GM18511 (cell line): ENCODE data around the gene EEF1B2.
"Not testable (repeated sequence)": the region's sequence is repeated elsewhere in the genome, so short reads cannot be mapped to it uniquely, and the experiment has no call there.

Source experiments
- ATAC-seq: cut with Tn5 transposase; IDR thresholded peaks from one replicate; pipeline ENCODE4 v1.9.1; 2021; ENCODE audit warnings: mild to moderate bottlenecking, moderate library complexity; ENCODE audit not compliant: unreplicated experiment

Gene EEF1B2

DNA sequence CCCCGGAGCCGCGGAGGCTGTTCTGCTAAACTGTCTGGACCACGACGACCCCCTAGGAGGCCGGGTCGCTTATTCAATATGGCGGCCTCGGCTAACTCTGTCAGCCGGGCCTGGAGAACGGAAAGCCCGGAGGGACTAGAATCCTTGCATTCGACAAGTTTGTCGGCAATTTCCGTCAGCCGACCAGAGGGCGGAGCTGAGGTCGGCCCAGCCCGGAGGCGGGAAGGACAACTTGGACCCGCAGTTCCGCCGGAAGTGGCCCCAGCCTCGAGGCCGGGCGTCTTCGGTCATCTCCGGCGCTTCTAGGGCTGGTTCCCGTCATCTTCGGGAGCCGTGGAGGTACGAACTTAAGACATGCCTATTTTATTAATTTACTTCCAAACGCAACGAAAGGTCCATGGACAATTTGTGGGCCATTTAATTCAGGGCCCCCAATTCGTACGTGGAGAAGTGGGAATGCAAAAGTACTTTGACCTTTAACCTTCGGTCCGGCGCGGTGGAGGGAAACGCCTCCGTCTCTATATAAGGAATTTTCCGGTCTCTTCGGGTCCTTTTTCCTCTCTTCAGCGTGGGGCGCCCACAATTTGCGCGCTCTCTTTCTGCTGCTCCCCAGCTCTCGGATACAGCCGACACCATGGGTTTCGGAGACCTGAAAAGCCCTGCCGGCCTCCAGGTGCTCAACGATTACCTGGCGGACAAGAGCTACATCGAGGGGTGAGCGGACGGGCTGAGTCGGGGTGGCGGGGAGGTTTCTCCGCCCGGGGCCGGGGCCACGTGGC is at the start of gene EEF1B2, which contains the start of gene NDUFS1:
Gene EEF1B2, plus strand, starts transcription at position 550 of the 779 bp plus-strand sequence. Its CDS starts 85 bp downstream, at position 635.
Gene NDUFS1, minus strand, starts transcription at position 99 of the 779 bp plus-strand sequence. CDS start 5,766 bp downstream, outside the sequence.
- peak; percentile 92 for ATAC-seq

DNA sequence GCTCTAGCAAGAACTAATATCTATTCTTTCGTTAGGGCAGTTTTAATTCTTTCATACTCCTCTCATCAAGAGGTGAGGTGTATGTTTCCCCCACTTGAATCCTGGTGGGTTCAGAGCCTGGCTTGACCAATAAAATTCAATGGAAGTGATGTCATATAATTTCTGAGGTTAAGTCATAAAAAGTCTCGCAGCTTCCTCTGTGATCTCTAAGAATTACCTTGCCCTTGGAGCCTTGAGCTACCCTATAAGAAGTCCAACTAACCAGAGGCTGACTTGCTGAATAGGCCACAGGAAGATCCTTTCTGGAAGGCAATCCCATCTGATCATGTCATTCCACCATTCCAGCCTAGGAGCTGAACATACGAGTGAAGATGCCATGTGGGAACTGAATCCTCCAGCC is 47.6 kb upstream of the EEF1B2 start:
- ATAC-seq, result no peak

DNA sequence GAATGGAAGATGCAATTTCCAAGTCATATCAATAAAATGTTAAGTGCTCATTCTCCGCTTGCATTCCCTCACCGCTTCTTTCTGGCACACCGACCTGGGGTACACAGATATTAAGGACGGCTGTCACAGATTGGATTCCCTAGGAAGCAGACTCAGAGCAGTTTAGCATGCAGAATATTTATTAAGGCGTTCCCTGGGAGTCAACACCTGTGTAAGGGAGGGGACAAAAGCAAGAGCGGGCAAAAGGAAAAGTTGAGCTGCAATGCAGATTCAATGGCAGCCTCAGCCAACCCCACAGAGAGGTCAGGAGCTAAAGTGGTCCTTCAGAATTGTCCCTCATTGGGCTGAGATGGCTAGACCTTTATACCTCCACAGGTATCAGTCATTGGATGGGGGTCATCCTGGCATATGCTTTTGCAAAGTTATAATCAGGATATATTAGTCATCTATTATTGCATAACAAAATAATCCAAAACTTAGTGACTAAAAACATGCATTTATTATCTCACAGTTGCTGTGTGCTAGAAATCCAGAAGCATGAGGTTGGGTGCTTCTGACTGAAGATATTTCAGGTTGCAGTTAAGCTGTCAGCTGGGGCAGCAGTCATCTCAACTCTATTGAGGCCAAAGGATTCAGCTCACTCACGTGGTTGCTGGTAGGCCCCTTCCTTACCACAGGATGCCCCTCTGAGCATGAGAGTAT is 46.7 kb upstream of the EEF1B2 start:
- ATAC-seq, result no peak

DNA sequence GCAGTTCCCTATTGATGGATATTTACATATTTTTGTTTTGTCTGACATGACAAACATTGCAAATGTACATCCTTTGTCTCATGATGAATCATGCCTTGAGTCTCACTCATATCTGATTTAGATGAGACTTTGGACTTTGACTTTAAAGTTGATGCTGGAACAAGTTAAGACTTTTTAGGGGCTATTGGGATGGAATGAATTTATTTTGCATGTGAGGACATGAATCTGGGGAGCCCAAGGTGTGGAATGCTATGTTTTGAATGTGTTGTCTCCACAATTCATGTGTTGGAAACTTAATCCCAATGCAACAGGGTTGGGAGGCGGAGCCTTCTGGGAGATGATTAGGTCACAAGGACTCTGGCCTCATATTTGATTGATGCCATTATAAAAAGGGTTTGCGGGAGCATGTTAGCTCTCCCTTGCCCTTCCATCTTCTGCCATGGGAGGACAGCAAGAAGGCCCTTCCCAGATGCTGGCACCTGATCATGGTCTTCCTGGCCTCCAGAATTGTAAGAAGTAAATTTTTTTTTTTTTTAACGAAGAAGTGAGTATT is 44.6 kb upstream of the EEF1B2 start:
- ATAC-seq, result no peak

DNA sequence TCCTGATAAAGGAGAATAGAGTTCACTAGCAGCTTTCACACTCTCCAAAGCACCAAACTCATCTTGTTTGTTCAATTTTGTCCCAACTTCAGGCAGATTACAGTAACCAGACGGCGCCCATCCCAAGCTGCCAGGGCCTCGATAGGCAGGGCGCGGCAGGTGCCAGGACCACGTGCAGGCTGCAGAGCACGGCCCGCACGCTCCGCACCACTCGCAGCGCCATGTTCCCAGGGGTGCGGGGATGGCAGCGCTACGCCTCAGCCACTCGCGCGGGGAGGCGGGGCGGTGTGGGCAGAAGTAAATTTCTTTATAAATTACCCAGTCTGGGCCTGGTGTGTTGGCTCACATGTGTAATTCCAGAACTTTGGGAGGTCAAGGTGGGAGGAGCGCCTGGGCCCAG is 43.4 kb upstream of the EEF1B2 start:
- ATAC-seq, result no peak

DNA sequence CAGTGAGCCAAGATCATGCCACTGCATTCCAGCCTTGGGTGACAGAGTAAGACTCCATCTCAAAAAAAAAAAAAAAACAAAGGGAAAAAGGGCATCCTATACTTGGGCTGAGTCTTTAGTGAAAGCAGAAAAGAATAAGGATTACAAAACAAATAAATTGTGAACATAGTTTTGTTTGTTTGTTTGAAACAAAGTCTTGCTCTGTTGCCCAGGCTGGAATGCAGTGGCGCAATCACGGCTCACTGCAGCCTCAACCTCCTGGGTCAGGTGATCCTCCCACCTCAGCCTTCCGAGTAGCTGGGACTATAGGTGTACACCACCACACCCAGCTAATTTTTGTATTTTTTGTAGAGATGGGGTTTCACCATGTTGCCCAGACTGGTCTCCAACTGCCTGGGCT is 37.1 kb upstream of the EEF1B2 start:
- ATAC-seq, result not testable (repeated sequence)

DNA sequence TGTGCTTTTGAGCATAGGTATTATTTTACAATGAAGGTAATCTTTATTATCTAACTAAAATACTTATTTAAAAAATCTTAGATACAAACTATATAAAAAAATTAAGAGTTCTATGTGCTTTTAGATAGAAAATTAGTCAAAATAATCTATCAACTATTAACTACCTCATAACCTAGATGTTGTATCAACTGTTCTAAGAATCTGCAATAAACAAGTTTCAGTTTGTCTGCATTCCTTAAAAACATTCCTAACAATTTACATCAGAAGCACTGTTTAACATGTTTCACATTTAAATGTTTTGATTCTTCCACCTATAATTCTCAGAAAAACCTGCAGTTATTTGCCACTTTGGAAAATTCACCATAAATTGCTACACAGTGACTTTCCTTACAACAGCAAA is 33.8 kb upstream of the EEF1B2 start:
- ATAC-seq, result no peak

DNA sequence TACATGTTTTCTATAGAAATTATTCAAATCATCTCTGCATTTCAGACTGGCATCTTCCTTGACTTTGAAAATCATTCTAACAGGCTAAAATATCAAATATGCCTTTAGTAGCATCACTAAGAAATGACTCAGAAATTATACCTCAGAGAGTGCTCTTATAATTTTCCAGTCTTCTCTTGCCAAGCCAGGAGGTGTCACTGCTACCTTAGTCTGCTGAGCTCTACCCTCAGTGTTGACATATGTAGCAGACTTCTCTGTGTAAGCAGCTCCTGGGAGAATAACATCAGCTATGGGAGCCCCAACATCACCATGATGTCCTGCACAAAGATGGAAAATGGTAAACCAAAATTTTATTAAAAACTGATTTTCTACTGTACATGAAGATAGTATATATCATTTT is 32.0 kb upstream of the EEF1B2 start:
- ATAC-seq, result no peak

DNA sequence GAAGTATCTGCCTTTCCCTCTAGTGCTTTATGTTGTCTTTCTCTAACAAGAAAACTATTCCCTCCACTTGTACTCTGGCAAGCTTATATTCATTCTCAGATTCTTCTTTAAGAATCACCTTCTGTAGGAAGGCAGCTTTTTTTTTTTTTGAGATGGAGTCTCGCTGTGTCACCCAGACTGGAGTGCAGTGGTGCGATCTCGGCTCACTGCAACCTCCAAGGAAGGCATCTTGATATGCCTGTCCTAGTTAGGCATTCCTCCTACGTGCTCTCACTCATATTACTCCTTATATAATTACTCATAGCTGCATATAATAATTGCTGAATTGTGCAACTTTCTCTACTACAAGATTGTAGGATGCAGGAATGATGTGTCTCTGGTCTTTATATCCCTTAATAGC is 16.2 kb upstream of the EEF1B2 start:
- no peak for ATAC-seq

DNA sequence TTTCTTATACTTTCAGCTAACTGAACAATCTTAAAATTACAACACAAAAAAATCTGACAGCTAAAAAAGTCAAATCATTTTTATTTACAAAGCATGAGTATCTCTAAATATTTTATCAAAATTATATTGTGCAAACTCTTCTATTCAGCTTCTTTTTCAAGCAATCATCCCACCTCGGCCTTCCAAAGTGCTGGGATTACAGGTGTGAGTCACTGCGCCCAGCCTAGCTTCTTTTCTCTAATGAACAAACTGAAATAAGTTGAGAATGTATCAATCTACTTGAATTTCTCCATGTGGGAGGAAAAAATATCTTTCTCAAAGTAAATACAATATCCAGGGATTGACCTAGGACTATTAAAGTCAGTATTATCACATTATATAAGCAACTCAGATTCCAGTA is 15.3 kb upstream of the EEF1B2 start:
- no peak for ATAC-seq

DNA sequence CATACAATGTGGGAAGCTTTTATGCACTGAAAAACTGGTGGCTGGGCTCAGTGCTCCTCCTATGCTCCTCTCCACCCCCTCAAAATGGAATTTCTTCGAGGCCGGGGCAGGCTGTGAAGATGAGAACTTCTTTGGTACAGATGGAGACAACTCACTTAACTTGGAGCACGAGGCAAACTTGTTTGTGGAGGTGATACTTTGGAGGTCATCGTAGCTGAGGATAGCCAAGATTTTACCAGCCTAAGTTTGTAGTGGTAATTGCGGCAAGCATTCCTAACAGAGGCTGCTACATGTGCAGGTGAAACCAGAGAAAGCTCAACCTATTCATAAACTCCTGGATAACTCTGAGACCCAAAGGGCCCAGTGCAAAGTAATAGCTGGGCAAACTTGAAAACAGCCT is 14.0 kb upstream of the EEF1B2 start:
- ATAC-seq, result no peak

DNA sequence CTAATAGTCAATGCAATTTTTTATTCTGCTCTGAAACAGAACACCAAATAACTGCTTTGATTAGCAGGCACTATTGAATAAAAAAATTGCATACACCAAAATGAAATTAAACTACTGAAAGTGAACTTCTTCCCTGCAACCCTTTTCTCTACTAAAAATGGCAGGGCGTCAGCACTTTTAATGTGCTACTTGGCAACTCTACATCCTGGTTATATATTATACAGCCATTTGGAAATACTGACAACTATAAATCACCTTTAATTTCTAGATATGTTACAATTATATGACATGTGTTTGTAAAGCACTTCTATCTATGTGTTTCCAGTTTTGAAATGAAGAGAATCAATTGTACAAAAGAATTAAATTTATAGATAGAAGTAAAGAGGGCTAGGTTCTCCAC is 10.4 kb upstream of the EEF1B2 start:
- no peak for ATAC-seq

DNA sequence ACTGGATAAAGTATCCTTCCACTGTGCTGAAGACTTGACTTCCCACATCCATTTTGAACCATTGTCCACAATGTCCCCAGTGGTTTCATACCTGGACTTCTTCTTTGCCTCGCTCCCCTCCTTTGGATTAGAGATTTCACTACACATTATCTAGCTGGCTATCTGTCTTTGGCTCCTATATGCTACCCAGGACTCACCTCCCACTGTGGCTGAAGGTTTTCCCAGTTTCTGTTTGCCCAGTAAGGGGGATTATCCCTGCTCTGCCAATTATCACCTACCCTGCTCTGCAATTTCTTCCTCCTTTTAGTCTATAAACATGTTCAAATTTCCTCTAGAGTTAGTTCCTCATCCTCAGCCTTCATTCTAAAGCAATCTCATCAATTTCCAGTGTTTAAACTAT is 9.5 kb upstream of the EEF1B2 start:
- ATAC-seq, result no peak

DNA sequence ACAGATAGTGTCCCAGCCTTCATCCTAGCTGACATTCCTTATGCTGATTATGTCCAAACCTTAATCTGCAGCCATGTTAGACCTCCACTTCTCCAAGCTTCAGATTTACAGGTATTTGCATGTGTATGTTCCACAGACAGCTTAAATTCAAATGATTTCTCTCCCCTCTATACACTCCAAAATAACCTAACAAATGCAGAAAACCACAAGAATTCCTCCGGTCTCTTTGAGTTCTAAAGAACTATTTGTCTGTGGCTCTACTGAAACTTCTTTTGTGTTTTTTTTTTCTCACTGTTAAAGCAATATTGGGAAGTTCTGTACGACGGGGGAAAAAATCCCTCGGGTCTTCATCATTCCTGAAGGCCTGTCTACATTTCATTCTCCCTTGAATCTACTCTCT is 9.1 kb upstream of the EEF1B2 start:
- no peak for ATAC-seq

DNA sequence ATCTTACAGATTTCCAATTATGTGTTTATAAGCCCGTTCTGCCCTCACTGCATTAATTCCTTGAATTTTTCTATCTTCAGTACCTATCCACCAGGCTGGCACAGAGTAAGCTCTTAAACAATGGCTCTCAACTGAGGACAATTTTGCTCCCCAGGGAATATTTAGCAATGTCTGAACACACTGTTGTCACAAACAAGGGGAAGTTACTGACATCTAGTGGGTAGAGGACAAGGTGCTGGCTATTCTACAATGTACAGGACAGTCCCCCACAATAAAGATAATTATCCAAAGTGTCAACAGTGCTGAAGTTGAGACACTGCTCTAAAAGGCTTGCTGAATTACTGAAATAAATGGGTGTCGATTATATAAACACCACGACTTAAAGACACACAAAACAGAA is 5.5 kb upstream of the EEF1B2 start:
- peak; percentile 46 for ATAC-seq

DNA sequence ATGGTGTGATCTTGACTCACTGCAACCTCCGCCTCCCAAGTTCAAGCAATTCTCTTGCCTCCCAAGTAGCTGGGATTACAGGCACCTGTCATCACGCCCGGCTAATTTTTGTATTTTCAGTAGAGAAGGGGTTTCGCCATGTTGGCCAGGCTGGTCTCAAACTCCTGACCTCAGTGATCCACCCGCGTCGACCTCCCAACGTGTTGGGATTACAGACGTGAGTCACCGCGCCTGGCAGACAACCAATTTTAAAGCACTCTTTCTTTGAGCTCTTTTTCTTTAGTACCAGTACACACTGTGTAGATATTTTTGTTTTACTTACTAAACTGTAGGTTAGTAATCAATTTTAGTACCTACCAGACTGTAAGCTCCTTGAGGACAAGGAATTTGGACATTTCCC is 2.7 kb upstream of the EEF1B2 start:
- ATAC-seq, result not testable (repeated sequence)

DNA sequence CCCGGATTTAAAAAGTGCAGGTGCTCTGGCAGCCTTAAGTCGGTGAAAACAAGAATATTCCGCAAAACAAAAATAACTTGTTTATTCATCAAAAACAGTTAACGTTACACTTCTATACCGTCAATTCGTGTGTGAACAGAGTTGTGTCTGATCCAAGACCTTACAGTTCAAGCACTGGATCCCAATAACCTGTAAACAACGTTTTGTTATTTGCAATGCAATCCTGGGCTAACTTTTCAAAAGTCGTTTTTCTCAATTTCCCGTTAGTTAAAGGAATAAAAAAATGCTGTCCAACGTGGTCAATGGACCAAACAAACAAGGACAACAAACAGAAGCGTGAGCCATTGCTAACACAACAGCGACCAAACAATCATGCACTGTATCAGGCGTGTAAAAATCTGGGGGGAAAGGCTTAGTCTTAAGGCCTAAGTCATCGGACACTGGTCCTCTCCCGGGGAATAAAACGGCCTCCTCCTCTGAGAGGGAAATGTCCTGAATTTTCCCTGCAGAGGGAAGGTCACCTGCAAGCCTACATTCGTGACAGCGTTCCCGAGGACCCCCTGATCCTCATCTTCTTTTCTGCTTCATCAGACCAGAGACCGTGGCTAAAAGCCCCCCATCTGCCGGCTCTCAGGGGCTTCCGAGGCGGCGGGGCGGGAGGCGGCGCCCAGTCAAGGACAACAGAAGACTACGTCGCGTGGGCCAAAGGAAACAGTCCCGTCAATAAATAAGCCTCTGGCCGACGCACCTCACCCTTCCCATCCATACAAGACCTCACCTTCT is 941 bp upstream of the EEF1B2 start:
- peak; percentile 14 for ATAC-seq

DNA sequence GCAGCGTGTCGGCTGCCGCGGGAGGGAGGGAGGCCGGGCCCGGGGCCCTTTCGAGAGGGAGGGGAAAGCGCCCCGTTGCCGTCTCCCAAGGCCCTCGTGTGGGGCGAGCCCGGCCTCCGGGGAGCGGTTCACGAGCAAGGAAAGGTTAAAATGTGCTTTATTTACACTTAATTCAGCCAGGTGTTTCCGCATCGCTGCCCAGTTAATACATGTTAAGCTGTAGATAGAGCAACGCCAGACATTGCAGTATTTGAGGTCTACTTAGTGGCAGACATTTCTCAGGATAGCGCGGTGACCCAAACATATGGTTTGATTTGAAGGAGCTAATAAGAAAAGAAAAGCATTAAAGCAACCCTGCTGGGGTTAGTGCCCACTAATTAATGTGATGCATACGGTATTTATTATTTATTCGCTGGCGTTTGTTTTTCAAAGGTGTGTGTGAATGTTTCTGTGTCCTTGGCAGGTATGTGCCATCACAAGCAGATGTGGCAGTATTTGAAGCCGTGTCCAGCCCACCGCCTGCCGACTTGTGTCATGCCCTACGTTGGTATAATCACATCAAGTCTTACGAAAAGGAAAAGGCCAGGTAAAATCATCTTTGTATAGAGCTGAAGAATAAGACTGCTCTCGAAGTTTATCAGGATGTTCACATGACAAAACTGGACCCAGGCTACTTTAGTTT is 571 bp downstream of the EEF1B2 start:
- ATAC-seq, result peak; percentile 60

DNA sequence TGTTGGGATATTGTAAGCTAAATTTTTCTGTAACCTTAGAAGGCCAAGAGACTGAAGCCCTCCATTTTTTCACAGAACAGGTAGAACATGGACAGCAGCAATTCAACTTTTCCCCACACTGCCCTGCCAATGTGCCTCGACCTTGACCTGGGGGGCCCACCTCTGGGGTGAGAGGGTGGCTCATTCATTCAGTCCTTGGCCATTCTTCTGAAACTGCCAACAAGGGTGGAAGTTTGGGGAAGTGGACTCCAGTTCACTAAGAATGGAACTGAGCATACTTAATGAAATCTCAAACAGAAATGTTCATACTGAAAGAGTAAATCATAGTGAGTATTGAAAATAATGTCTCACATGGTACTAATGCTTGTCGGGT is 1.1 kb downstream of the EEF1B2 start:
- no peak for ATAC-seq

DNA sequence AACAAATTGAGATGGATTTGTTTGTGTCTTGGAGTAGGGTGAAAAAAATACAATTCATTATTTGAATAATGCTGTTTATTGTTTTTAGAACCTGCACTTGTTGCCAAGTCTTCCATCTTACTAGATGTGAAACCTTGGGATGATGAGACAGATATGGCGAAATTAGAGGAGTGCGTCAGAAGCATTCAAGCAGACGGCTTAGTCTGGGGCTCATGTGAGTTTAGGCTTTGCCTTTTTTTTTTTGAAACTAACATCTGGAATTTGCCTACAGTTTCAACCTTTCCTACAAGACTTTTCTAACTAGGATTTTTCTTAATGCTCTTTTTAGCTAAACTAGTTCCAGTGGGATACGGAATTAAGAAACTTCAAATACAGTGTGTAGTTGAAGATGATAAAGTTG is 2.7 kb downstream of the EEF1B2 start:
- not testable (repeated sequence) for ATAC-seq
